H1 (cell line): Measurements from ENCODE around the gene GAPDH. TPM values are rescaled to one million over a fixed set of nuclear protein-coding genes. Genes with fewer than 3 reads are reported as not detected.

Experiments
- CTBP2 ChIP-seq: IDR thresholded peaks from 2 replicates; pipeline ENCODE4 v1.7.0; 2011; ENCODE audit warnings: borderline replicate concordance, mild to moderate bottlenecking, moderate library complexity, mixed read lengths, low read length; ENCODE audit not compliant: insufficient read depth, insufficient read length
- NRF1 ChIP-seq: IDR thresholded peaks from 2 replicates; pipeline ENCODE4 v1.6.1; 2011; ENCODE audit warnings: mild to moderate bottlenecking, low read depth, low read length, improper control_type of control experiment
- RAD21 ChIP-seq, 2 experiments: IDR thresholded peaks in 1 of 2; conservative IDR thresholded peaks in 1 of 2; 2 replicates each; pipeline ENCODE4 v1.6.1; 2011; ENCODE audit warnings: low read depth in 2 of 2, low read length in 2 of 2, improper control_type of control experiment in 1 of 2, inconsistent platforms in 1 of 2, mild to moderate bottlenecking in 1 of 2, moderate library complexity in 1 of 2
- TAF1 ChIP-seq: IDR thresholded peaks from 2 replicates; pipeline ENCODE4 v1.6.1; 2011; ENCODE audit warnings: mild to moderate bottlenecking, low read depth, low read length
- polyA plus RNA-seq, 7 experiments: library from polyadenylated mRNA; depleted of rRNA in 3 of 7; stranded (reverse) in 5 of 7; unstranded in 2 of 7; fragments of >200 nt in 5 of 7; fragments of 200-250 nt in 2 of 7; gene quantifications; 1 replicate in 5 of 7; 2 replicates in 1 of 7; 4 replicates in 1 of 7; pipeline versions ENCODE4 v1.2.1 to v1.2.3, GENCODE V29; 2011 to 2013; ENCODE audit warnings: missing spikeins in 2 of 7, mixed read lengths in 2 of 7
- total RNA-seq: library from RNA; stranded (reverse); fragmentation: NEBNext Ultra II Directional; extraction: Animal tissue kit (Norgen Biotek cat#: 25700); gene quantifications from 2 replicates; pipeline ENCODE4 v1.2.1, GENCODE V29; 2021
- TF ChIP-seq, protein P1 (sequence below): fragments of 300-600 bp; sonication (generic); IDR thresholded peaks from 2 replicates; pipeline ENCODE4 v1.7.1; 2012; ENCODE audit warnings: low read length, moderate library complexity, mild to moderate bottlenecking, inconsistent platforms; ENCODE audit not compliant: insufficient replicate concordance
- TF ChIP-seq, protein P2 (sequence below): IDR thresholded peaks from 2 replicates; pipeline ENCODE4 v1.6.1; 2012; ENCODE audit warnings: low read length, inconsistent platforms

The GAPDH gene
- total and polyA plus RNA-seq, 2 of the 8 experiments (the other 6 are each of a cell fraction or from before 2014, with no cell fraction given): 5,175 to 15,878 TPM

DNA sequence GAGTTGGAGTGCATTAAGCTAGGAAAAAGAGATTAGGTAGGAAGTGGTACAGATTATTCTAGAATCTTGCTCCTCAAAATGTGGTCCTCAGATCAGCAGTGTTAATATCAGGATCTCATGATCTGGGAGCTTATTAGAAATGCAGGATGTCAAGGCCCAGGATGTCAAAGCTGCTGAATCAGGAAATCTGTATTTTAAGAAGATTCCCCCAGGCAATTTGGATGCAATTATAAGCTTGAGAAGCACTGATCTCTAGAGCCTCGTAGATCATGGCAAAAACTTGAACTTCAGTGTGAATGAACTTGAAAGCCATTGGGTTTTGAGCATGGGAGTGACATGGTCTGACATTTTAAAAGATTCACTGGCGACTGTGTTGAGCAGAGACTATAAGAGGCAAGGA, 33.9 kb upstream of the GAPDH start (continued):
- TF ChIP-seq, protein P1, sequence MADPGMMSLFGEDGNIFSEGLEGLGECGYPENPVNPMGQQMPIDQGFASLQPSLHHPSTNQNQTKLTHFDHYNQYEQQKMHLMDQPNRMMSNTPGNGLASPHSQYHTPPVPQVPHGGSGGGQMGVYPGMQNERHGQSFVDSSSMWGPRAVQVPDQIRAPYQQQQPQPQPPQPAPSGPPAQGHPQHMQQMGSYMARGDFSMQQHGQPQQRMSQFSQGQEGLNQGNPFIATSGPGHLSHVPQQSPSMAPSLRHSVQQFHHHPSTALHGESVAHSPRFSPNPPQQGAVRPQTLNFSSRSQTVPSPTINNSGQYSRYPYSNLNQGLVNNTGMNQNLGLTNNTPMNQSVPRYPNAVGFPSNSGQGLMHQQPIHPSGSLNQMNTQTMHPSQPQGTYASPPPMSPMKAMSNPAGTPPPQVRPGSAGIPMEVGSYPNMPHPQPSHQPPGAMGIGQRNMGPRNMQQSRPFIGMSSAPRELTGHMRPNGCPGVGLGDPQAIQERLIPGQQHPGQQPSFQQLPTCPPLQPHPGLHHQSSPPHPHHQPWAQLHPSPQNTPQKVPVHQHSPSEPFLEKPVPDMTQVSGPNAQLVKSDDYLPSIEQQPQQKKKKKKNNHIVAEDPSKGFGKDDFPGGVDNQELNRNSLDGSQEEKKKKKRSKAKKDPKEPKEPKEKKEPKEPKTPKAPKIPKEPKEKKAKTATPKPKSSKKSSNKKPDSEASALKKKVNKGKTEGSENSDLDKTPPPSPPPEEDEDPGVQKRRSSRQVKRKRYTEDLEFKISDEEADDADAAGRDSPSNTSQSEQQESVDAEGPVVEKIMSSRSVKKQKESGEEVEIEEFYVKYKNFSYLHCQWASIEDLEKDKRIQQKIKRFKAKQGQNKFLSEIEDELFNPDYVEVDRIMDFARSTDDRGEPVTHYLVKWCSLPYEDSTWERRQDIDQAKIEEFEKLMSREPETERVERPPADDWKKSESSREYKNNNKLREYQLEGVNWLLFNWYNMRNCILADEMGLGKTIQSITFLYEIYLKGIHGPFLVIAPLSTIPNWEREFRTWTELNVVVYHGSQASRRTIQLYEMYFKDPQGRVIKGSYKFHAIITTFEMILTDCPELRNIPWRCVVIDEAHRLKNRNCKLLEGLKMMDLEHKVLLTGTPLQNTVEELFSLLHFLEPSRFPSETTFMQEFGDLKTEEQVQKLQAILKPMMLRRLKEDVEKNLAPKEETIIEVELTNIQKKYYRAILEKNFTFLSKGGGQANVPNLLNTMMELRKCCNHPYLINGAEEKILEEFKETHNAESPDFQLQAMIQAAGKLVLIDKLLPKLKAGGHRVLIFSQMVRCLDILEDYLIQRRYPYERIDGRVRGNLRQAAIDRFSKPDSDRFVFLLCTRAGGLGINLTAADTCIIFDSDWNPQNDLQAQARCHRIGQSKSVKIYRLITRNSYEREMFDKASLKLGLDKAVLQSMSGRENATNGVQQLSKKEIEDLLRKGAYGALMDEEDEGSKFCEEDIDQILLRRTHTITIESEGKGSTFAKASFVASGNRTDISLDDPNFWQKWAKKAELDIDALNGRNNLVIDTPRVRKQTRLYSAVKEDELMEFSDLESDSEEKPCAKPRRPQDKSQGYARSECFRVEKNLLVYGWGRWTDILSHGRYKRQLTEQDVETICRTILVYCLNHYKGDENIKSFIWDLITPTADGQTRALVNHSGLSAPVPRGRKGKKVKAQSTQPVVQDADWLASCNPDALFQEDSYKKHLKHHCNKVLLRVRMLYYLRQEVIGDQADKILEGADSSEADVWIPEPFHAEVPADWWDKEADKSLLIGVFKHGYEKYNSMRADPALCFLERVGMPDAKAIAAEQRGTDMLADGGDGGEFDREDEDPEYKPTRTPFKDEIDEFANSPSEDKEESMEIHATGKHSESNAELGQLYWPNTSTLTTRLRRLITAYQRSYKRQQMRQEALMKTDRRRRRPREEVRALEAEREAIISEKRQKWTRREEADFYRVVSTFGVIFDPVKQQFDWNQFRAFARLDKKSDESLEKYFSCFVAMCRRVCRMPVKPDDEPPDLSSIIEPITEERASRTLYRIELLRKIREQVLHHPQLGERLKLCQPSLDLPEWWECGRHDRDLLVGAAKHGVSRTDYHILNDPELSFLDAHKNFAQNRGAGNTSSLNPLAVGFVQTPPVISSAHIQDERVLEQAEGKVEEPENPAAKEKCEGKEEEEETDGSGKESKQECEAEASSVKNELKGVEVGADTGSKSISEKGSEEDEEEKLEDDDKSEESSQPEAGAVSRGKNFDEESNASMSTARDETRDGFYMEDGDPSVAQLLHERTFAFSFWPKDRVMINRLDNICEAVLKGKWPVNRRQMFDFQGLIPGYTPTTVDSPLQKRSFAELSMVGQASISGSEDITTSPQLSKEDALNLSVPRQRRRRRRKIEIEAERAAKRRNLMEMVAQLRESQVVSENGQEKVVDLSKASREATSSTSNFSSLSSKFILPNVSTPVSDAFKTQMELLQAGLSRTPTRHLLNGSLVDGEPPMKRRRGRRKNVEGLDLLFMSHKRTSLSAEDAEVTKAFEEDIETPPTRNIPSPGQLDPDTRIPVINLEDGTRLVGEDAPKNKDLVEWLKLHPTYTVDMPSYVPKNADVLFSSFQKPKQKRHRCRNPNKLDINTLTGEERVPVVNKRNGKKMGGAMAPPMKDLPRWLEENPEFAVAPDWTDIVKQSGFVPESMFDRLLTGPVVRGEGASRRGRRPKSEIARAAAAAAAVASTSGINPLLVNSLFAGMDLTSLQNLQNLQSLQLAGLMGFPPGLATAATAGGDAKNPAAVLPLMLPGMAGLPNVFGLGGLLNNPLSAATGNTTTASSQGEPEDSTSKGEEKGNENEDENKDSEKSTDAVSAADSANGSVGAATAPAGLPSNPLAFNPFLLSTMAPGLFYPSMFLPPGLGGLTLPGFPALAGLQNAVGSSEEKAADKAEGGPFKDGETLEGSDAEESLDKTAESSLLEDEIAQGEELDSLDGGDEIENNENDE: no peak
- TF ChIP-seq CTBP2 (no peak), TAF1 (no peak), RAD21 (IDR thresholded peaks at IDR 0.05 in 1 of 2, conservative IDR thresholded peaks at IDR 0.05 in 1 of 2; ENCODE audit: low read depth in 2 of 2, low read length in 2 of 2) (no peak), NRF1 (no peak)
- TF ChIP-seq, protein P2, sequence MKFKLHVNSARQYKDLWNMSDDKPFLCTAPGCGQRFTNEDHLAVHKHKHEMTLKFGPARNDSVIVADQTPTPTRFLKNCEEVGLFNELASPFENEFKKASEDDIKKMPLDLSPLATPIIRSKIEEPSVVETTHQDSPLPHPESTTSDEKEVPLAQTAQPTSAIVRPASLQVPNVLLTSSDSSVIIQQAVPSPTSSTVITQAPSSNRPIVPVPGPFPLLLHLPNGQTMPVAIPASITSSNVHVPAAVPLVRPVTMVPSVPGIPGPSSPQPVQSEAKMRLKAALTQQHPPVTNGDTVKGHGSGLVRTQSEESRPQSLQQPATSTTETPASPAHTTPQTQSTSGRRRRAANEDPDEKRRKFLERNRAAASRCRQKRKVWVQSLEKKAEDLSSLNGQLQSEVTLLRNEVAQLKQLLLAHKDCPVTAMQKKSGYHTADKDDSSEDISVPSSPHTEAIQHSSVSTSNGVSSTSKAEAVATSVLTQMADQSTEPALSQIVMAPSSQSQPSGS: no peak
